ENCODE results near the gene AMMECR1.

AMMECR1 gene

GRCh38 chrX:110310896-110311295 lies 7.0 kb downstream of the AMMECR1 start:
- DNase-seq: no peak

GRCh38 chrX:110310000-110310790 lies 7.7 kb downstream of the AMMECR1 start:
- peak; percentile 88 for DNase-seq

GRCh38 chrX:110308220-110308619 lies 9.7 kb downstream of the AMMECR1 start:
- no peak for DNase-seq

- DNase-seq: no peak
Observed at GRCh38 chrX:110304884-110305283, 13.0 kb downstream of the AMMECR1 start.

- no peak for DNase-seq
Observed at GRCh38 chrX:110304371-110304770, 13.5 kb downstream of the AMMECR1 start.

- no peak for DNase-seq
Observed at GRCh38 chrX:110302975-110303374, 14.9 kb downstream of the AMMECR1 start.

GRCh38 chrX:110301194-110301593 lies 16.7 kb downstream of the AMMECR1 start:
- DNase-seq: no peak

GRCh38 chrX:110294087-110294486 lies 23.8 kb downstream of the AMMECR1 start:
- DNase-seq: no peak

- DNase-seq: no peak
Observed at GRCh38 chrX:110293658-110294057, 24.2 kb downstream of the AMMECR1 start.

- DNase-seq: no peak
Observed at GRCh38 chrX:110287605-110288004, 30.3 kb downstream of the AMMECR1 start.

GRCh38 chrX:110286106-110286505 lies 31.8 kb downstream of the AMMECR1 start:
- no peak for DNase-seq

- DNase-seq: no peak
Observed at GRCh38 chrX:110284159-110284558, 33.7 kb downstream of the AMMECR1 start.

- no peak for DNase-seq
Observed at GRCh38 chrX:110282922-110283321, 35.0 kb downstream of the AMMECR1 start.

- DNase-seq: no peak
Observed at GRCh38 chrX:110281377-110281776, 36.5 kb downstream of the AMMECR1 start.

- peak; percentile 27 for DNase-seq
Observed at GRCh38 chrX:110280954-110281353, 36.9 kb downstream of the AMMECR1 start.

GRCh38 chrX:110277609-110278008 lies 40.3 kb downstream of the AMMECR1 start:
- DNase-seq: no peak

- DNase-seq: no peak
Observed at GRCh38 chrX:110276778-110277177, 41.1 kb downstream of the AMMECR1 start.

- DNase-seq: no peak
Observed at GRCh38 chrX:110268886-110269285, 49.0 kb downstream of the AMMECR1 start.

GRCh38 chrX:110268395-110268794 lies 49.5 kb downstream of the AMMECR1 start:
- DNase-seq: no peak

- no peak for DNase-seq
Observed at GRCh38 chrX:110267874-110268273, 50.0 kb downstream of the AMMECR1 start.

- no peak for DNase-seq
Observed at GRCh38 chrX:110265661-110266060, 52.2 kb downstream of the AMMECR1 start.

- no peak for DNase-seq
Observed at GRCh38 chrX:110259117-110259516, 58.8 kb downstream of the AMMECR1 start.

GRCh38 chrX:110258552-110258951 lies 59.3 kb downstream of the AMMECR1 start:
- no peak for DNase-seq

GRCh38 chrX:110257889-110258288 lies 60.0 kb downstream of the AMMECR1 start:
- no peak for DNase-seq

- no peak for DNase-seq
Observed at GRCh38 chrX:110252711-110253110, 65.2 kb downstream of the AMMECR1 start.

All from NCI-H1105 treated with DMSO at 0.1 percent for 48 hours (cell line).